Measurements from ENCODE around the gene BRMS1.

The BRMS1 gene

DNA sequence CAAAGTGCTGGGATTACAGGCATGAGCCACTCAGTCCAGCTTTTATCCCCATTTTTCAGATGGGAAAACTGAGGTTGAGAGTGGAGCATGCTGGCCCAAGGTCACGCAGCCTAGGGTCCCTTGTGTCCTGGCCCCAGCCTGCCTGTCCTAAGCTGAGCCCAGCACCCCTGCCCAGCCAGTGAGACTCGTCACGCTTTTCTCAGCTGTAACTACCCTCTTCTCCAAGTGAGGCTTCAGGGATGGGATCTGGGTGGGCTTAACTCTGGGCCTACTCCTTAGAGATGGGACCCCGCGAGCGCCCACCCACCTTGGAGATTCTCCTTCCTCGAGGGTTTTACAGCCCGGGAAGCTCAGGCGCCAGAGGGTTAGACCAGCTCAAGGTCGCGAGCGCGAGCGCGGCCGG lies 53.6 kb downstream of the BRMS1 start:
- Histone ChIP-seq H3K27ac (no peak overlapping the region), H3K9ac (no peak overlapping the region), H3K4me2 (no peak overlapping the region), H3K4me1 (ENCODE audit: low read depth, poor library complexity, severe bottlenecking) (peaks cover 16% of the 10 kb centered on the region), H3K36me3 (ENCODE audit: insufficient read depth) (no peaks in the 10 kb centered on the region), H4K20me1 (ENCODE audit: insufficient read depth) (no peaks in the 10 kb centered on the region), H3K4me3 (IDR thresholded peaks at IDR 0.05; ENCODE audit: insufficient read depth, low read depth, low read length) (no peak overlapping the region), H3K79me2 (ENCODE audit: insufficient read depth, low read depth) (peaks cover 8% of the 10 kb centered on the region; the same call in 1 of the 2 replicates), H2AFZ (ENCODE audit: low read depth) (no peak overlapping the region), H3K27me3 (ENCODE audit: insufficient read depth, low read depth) (peaks cover 14% of the 10 kb centered on the region)
- TF ChIP-seq, protein P1, sequence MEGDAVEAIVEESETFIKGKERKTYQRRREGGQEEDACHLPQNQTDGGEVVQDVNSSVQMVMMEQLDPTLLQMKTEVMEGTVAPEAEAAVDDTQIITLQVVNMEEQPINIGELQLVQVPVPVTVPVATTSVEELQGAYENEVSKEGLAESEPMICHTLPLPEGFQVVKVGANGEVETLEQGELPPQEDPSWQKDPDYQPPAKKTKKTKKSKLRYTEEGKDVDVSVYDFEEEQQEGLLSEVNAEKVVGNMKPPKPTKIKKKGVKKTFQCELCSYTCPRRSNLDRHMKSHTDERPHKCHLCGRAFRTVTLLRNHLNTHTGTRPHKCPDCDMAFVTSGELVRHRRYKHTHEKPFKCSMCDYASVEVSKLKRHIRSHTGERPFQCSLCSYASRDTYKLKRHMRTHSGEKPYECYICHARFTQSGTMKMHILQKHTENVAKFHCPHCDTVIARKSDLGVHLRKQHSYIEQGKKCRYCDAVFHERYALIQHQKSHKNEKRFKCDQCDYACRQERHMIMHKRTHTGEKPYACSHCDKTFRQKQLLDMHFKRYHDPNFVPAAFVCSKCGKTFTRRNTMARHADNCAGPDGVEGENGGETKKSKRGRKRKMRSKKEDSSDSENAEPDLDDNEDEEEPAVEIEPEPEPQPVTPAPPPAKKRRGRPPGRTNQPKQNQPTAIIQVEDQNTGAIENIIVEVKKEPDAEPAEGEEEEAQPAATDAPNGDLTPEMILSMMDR (conservative IDR thresholded peaks at IDR 0.05; ENCODE audit: low read depth, low read length): no peak

DNA sequence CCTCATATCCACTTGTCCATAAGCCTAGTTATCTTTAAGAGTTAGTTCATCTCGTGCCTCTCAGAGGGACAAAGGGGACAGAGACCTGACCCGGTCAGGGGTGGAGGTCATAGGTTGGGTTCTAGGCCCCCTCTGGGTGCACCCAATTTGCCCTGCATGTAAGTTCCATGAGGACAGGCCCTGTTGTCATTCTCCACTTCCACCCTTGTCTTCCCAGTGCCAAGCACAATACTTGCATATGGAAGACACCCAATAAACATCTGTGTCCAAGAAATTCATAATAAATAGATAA lies 54.6 kb downstream of the BRMS1 start:
- H3K4me3 ChIP-seq (IDR thresholded peaks at IDR 0.05; ENCODE audit: insufficient read depth, low read depth, low read length): no peak overlapping the region
- H3K36me3 ChIP-seq (ENCODE audit: insufficient read depth): no peaks in the 10 kb centered on the region
- H3K4me1 ChIP-seq (ENCODE audit: low read depth, poor library complexity, severe bottlenecking): peaks cover 16% of the 10 kb centered on the region
- peaks cover 8% of the 10 kb centered on the region; the same call in 1 of the 2 replicates for H3K79me2 ChIP-seq (ENCODE audit: insufficient read depth, low read depth)
- TF ChIP-seq, protein P1 (conservative IDR thresholded peaks at IDR 0.05; ENCODE audit: low read depth, low read length): no peak
- no peaks in the 10 kb centered on the region for H4K20me1 ChIP-seq (ENCODE audit: insufficient read depth)
- no peak overlapping the region; the same call in 1 of the 2 replicates for H3K9ac ChIP-seq
- no peak overlapping the region for H3K27ac ChIP-seq
- peaks cover 6% of the 10 kb centered on the region; the same call in 1 of the 2 replicates for H3K27me3 ChIP-seq (ENCODE audit: insufficient read depth, low read depth)
- H2AFZ ChIP-seq (ENCODE audit: low read depth): peak overlapping the region; percentile 73; the same call in 1 of the 2 replicates
- peak overlapping the region; percentile 62 for H3K4me2 ChIP-seq

DNA sequence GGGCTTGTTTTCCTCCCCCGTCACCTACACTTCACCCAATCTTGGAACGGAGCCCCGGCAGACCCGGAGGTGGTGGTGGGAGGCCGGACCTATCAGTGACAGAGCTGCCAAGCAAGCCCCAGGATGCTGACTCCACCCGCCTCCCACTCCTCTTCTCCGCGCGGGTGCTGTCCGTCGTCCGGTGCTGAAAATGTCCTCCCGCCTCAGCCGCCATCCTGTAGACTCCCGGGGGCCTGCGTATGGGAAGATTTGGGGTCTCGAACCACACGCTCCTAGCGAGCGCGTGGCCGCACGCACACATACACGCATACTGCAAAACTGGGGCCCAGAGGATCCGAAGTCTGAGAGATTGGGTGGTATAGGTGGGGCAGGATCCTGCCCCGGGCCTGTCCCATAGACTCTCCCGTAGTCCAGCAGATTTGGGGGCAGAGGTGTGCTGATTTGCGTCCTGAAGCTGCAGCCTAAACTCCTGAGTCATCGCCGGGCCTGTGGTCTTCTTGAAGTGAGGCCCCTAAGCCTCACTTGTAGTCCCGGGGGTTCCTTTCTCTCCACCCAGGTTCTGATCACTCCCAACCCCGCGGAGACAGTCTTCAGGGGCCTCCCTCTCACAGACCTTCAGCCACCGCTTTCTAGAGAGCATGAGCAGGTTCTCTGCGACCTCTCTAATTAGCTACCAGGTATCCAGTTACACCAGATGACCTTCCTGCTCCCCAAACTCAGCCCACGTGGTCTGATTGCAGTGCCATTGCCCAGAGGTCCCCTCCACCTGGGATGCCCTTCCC lies 55.2 kb downstream of the BRMS1 start:
- Histone ChIP-seq H3K9ac (peak overlapping the region; percentile 17; the same call in 1 of the 2 replicates), H3K27me3 (ENCODE audit: insufficient read depth, low read depth) (peaks cover 5% of the 10 kb centered on the region; the same call in 1 of the 2 replicates), H3K4me3 (IDR thresholded peaks at IDR 0.05; ENCODE audit: insufficient read depth, low read depth, low read length) (no peak overlapping the region), H3K36me3 (ENCODE audit: insufficient read depth) (no peaks in the 10 kb centered on the region), H3K79me2 (ENCODE audit: insufficient read depth, low read depth) (peaks cover 8% of the 10 kb centered on the region; the same call in 1 of the 2 replicates), H2AFZ (ENCODE audit: low read depth) (peak overlapping the region; percentile 73; the same call in 1 of the 2 replicates), H4K20me1 (ENCODE audit: insufficient read depth) (no peaks in the 10 kb centered on the region), H3K4me1 (ENCODE audit: low read depth, poor library complexity, severe bottlenecking) (peaks cover 16% of the 10 kb centered on the region), H3K4me2 (peak overlapping the region; percentile 62), H3K27ac (peak overlapping the region; percentile 61)
- TF ChIP-seq, protein P1 (conservative IDR thresholded peaks at IDR 0.05; ENCODE audit: low read depth, low read length): no peak

DNA sequence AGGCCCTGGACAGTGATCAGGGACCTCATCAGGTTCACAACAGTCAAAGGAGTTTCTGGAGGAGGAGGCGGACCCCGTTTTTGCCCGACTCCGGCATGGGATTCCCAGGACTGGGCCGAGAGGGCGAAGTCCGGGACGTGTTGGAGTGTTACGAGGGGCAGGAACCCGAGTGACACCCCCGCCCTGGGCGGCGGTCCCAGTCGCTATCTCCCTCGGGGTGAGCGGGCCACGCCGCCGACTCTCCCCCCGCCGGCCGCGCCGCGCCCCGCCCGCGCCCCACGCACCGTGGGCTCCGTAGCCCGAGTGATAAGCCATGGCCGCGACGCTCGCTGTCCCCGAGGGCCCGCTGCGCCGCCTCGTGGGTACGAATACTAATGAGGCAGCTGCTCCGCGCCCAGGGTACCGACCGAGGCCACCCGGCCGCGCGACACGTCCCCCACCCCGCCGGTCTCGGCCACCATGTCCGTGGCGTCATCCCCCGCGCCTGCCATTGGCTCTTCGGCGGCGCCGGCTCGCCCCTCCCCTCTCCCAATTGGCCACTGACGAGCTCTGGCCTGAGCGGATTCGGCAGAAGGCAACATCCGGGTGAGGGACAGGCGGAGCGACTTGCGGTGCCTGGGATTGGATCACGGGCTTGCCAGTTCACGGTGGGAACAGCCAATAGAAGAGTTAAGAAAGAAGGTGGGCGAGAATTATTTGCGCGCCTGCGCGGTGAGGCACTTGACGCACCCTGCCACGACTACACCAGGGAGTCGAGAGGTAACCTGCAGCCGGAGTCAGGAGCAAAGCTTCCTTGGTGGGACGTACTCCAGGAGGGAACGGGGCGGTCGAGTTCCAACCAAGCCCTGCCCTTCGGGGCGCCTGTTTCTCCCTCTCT lies 56.0 kb downstream of the BRMS1 start, which contains the start of gene YIF1A:
YIF1A (minus strand) TSS at position 473 of the 877 bp plus-strand sequence; CDS start at position 315, 158 bp downstream.
- H3K27ac ChIP-seq: peak within 1 kb of the TSS; percentile 64
- H2AFZ ChIP-seq (ENCODE audit: low read depth): peak within 1 kb of the TSS; percentile 73

More for the DNA sequence above, 56.0 kb downstream of the BRMS1 start, which contains the start of gene YIF1A:
- H4K20me1 ChIP-seq (ENCODE audit: insufficient read depth): no peaks in the 10 kb centered on the region
- peaks cover 16% of the 10 kb centered on the region for H3K4me1 ChIP-seq (ENCODE audit: low read depth, poor library complexity, severe bottlenecking)
- peaks cover 5% of the 10 kb centered on the region; the same call in 1 of the 2 replicates for H3K27me3 ChIP-seq (ENCODE audit: insufficient read depth, low read depth)
- H3K36me3 ChIP-seq (ENCODE audit: insufficient read depth): no peaks in the 10 kb centered on the region
- H3K4me2 ChIP-seq: peak within 1 kb of the TSS; percentile 82
- TF ChIP-seq, protein P1 (conservative IDR thresholded peaks at IDR 0.05; ENCODE audit: low read depth, low read length): no peak
- H3K9ac ChIP-seq: peak within 1 kb of the TSS; percentile 88
- peaks cover 8% of the 10 kb centered on the region; the same call in 1 of the 2 replicates for H3K79me2 ChIP-seq (ENCODE audit: insufficient read depth, low read depth)
- H3K4me3 ChIP-seq (IDR thresholded peaks at IDR 0.05; ENCODE audit: insufficient read depth, low read depth, low read length): no peak within 1 kb of the TSS
